GM12878 (cell line): Measurements from ENCODE around the gene KHDRBS1. TPM values are rescaled to one million over a fixed set of nuclear protein-coding genes. Genes with fewer than 3 reads are reported as not detected.

Source experiments
- ATAC-seq: fragments of 200-7000 bp; cut with Tn5 transposase; 3 replicates; pipeline ENCODE4 v1.9.1; 2020; ENCODE audit warnings: mild to moderate bottlenecking, moderate library complexity
- BruUV-seq: library from RNA; stranded (reverse); fragments of 400-500 nt; replicated peaks from 2 replicates; lab custom pipeline; 2021; lab: Mats Ljungman, UMichigan
- CTCF ChIA-PET: fragments of 300-600 bp; sonication (Branson Sonifier 250); formaldehyde crosslinking; extraction: SDS; loops from one replicate; lab custom pipeline; 2021; ENCODE audit warnings: inconsistent platforms; lab: Yijun Ruan, JAX
- POLR2A ChIA-PET: fragments of 350-600 bp; formaldehyde crosslinking; extraction: SDS; loops from one replicate; lab custom pipeline; 2021; ENCODE audit warnings: inconsistent platforms; lab: Charles Lee
- RAD21 ChIA-PET: fragments of 300-600 bp; sonication (Branson Sonifier 250); formaldehyde crosslinking; loops from one replicate; lab custom pipeline; 2023; ENCODE audit warnings: antibody characterized with exemption; ENCODE audit not compliant: unreplicated experiment; lab: Charles Lee
- SMC1A ChIA-PET: fragments of 300-600 bp; sonication (Branson Sonifier 250); formaldehyde crosslinking; loops from one replicate; lab custom pipeline; 2023; ENCODE audit not compliant: unreplicated experiment, uncharacterized antibody; lab: Charles Lee
- DNase-seq: peaks from one replicate; pipeline ENCODE4 v3.0.0-alpha.2; 2011; ENCODE audit warnings: low read depth, low spot score
- FAIRE-seq: peaks from 3 replicates; lab custom pipeline; 2011; peaks lifted over from hg19 to GRCh38; lab: Jason Lieb, UNC
- H2AFZ ChIP-seq: 2 replicates; pipeline ENCODE4 v1.6.0; 2011; ENCODE audit warnings: low read depth, low read length, control low read depth; ENCODE audit not compliant: control insufficient read depth
- H3K27ac ChIP-seq: 2 replicates; pipeline ENCODE4 v1.5.1; 2011; ENCODE audit warnings: control low read depth; ENCODE audit not compliant: control insufficient read depth, insufficient read depth
- H3K27me3 ChIP-seq, 2 experiments: replicated peaks in 1 of 2; 2 replicates each; pipeline versions ENCODE4 v1.6.0 to v1.6.1; 2011; ENCODE audit warnings: low read length in 1 of 2; ENCODE audit not compliant: control insufficient read depth in 2 of 2, insufficient read depth in 2 of 2
- H3K36me3 ChIP-seq, 2 experiments: 2 replicates each; pipeline ENCODE4 v1.5.1; 2011; ENCODE audit warnings: low read length in 1 of 2; ENCODE audit not compliant: control insufficient read depth in 2 of 2, insufficient read depth in 2 of 2
- H3K4me1 ChIP-seq: 2 replicates; pipeline ENCODE4 v1.6.1; 2011; ENCODE audit warnings: mild to moderate bottlenecking, low read length, moderate library complexity, mixed read lengths; ENCODE audit not compliant: control insufficient read depth, insufficient read depth
- H3K4me2 ChIP-seq: 2 replicates; pipeline ENCODE4 v1.6.0; 2011; ENCODE audit warnings: control low read depth; ENCODE audit not compliant: control insufficient read depth, insufficient read depth
- H3K4me3 ChIP-seq: fragments of 200-600 bp; sonication (generic); 2 replicates; pipeline ENCODE4 v1.5.1; 2016
- H3K79me2 ChIP-seq: 2 replicates; pipeline ENCODE4 v1.6.0; 2011; ENCODE audit warnings: low read length; ENCODE audit not compliant: control insufficient read depth, insufficient read depth
- H3K9ac ChIP-seq: 2 replicates; pipeline ENCODE4 v1.8.0; 2011; ENCODE audit warnings: low read length, control low read depth, mixed read lengths; ENCODE audit not compliant: control insufficient read depth, insufficient read depth
- H3K9me3 ChIP-seq: replicated peaks from 3 replicates; pipeline ENCODE4 v1.5.1; 2011; ENCODE audit warnings: mild to moderate bottlenecking, low read length; ENCODE audit not compliant: control insufficient read depth, insufficient read depth
- H4K20me1 ChIP-seq: 2 replicates; pipeline ENCODE4 v1.6.0; 2011; ENCODE audit not compliant: control insufficient read depth, insufficient read depth
- ETV6 ChIP-seq, 2 experiments: fragments of 450-650 bp in 1 of 2; IDR thresholded peaks in 1 of 2; conservative IDR thresholded peaks in 1 of 2; 2 replicates each; pipeline ENCODE4 v1.6.1; 2014; ENCODE audit warnings: antibody characterized with exemption in 1 of 2, borderline replicate concordance in 1 of 2, low read depth in 1 of 2, mild to moderate bottlenecking in 1 of 2, moderate library complexity in 1 of 2
- FOXK2 ChIP-seq: fragments of 450-650 bp; IDR thresholded peaks from 2 replicates; pipeline ENCODE4 v1.6.1; 2017; ENCODE audit warnings: mild to moderate bottlenecking, moderate library complexity
- IKZF2 ChIP-seq, 2 experiments: fragments of 450-650 bp; IDR thresholded peaks; 2 replicates each; pipeline ENCODE4 v1.6.1; 2017; ENCODE audit warnings: mild to moderate bottlenecking in 2 of 2, moderate library complexity in 2 of 2
- MXI1 ChIP-seq: fragments of 150-350 bp; IDR thresholded peaks from 2 replicates; pipeline ENCODE4 v1.6.1; 2011; ENCODE audit warnings: low read depth, mild to moderate bottlenecking, inconsistent platforms, low read length, improper control_type of control experiment
- POLR2AphosphoS2 ChIP-seq: IDR thresholded peaks from 2 replicates; pipeline ENCODE4 v1.6.1; 2011; ENCODE audit warnings: low read depth, mild to moderate bottlenecking, low read length, improper control_type of control experiment, moderate library complexity
- RAD21 ChIP-seq: IDR thresholded peaks from 2 replicates; pipeline ENCODE4 v1.6.1; 2011; ENCODE audit warnings: mild to moderate bottlenecking, low read depth, low read length, moderate library complexity; ENCODE audit not compliant: insufficient read depth
- RB1 ChIP-seq: fragments of 450-650 bp; formaldehyde crosslinking; IDR thresholded peaks from 2 replicates; pipeline ENCODE4 v1.6.1; 2017; ENCODE audit warnings: mild to moderate bottlenecking, borderline replicate concordance
- STAT1 ChIP-seq: fragments of 450-650 bp; conservative IDR thresholded peaks from 2 replicates; pipeline ENCODE4 v1.6.1; 2014; ENCODE audit warnings: antibody characterized with exemption, mild to moderate bottlenecking
- WGBS: methylation state at CpG from one replicate; pipeline ENCODE4 v1.1.6; 2016; ENCODE audit warnings: low lambda C conversion rate; ENCODE audit not compliant: insufficient replicate concordance, insufficient coverage; ENCODE audit errors: missing lambda C conversion rate; 5-methylcytosine and 5-hydroxymethylcytosine counted together
- in situ Hi-C: fragments of 300-500 bp; cut with MboI; formaldehyde crosslinking; loops from 9 replicates; pipeline ENCODE4 v1.14.3; 2018; ENCODE audit warnings: mixed read lengths
- intact Hi-C: fragments of 100-400 bp; cut with micrococcal nuclease; formaldehyde crosslinking; loops from one replicate; pipeline ENCODE4 v1.14.2; 2022; ENCODE audit not compliant: unreplicated experiment
- polyA plus RNA-seq, 11 experiments: library from polyadenylated mRNA; depleted of rRNA in 4 of 11; unstranded in 6 of 11; stranded (reverse) in 5 of 11; fragments of >200 nt; fragmentation: Nextera tagmentation in 4 of 11; fragmentation: Illumina TruSeq in 1 of 11; extraction: Ambion mirVana in 4 of 11; extraction: Trizol in 1 of 11; gene quantifications; 1 replicate in 1 of 11; 2 replicates in 10 of 11; pipeline versions ENCODE4 v1.2.1 to v1.2.3, GENCODE V29; 2011 to 2016; ENCODE audit warnings: inconsistent platforms in 2 of 11, missing spikeins in 2 of 11, low read depth in 1 of 11
- total RNA-seq, 4 experiments: library from RNA; depleted of rRNA in 3 of 4; stranded (reverse); fragments of >200 nt in 3 of 4; fragmentation: Illumina TruSeq in 1 of 4; extraction: Trizol in 1 of 4; gene quantifications; 2 replicates each; pipeline versions ENCODE4 v1.2.1 to v1.2.3, GENCODE V29; 2013 to 2021
- TF ChIP-seq, protein P1 (sequence below): IDR thresholded peaks from 2 replicates; pipeline ENCODE4 v1.6.1; 2012; ENCODE audit warnings: low read depth, low read length, improper control_type of control experiment
- TF ChIP-seq, protein P2 (sequence below): IDR thresholded peaks from 2 replicates; pipeline ENCODE4 v1.6.1; 2012; ENCODE audit warnings: low read length, inconsistent platforms
- TF ChIP-seq, protein P3 (sequence below): fragments of 150-350 bp; IDR thresholded peaks from 2 replicates; pipeline ENCODE4 v1.6.1; 2014; ENCODE audit warnings: mild to moderate bottlenecking, low read depth, low read length
- TF ChIP-seq, protein P4 (sequence below): IDR thresholded peaks from 2 replicates; pipeline ENCODE4 v1.6.1; 2011; ENCODE audit warnings: borderline replicate concordance, low read depth, mild to moderate bottlenecking, moderate library complexity, low read length; ENCODE audit not compliant: insufficient read depth, poor library complexity, severe bottlenecking

Gene KHDRBS1
- total and polyA plus RNA-seq, 10 of the 15 experiments (the other 5 are each of a cell fraction or from before 2014, with no cell fraction given): 42.5 to 204 (median 96.0) TPM

DNA sequence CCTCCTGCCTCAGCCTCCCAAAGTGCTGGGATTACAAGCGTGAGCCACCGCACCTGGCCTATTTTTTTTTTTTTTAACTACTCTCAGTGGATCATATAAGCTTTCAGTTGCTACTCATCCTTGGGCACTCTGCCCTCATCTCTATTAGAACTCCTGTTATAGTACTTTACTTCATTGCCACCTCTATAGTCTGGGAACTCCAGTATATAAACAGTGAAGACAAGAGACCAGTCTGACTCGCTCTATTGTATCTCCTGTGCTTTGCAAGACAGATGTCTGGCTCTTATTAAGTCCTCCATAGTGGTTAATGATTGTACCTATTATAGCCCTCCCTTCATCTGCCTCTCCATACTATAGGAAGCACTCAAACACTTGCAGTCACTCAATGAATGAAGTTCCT, 15.1 kb downstream of the KHDRBS1 start (continued):
- TF ChIP-seq, protein P1, sequence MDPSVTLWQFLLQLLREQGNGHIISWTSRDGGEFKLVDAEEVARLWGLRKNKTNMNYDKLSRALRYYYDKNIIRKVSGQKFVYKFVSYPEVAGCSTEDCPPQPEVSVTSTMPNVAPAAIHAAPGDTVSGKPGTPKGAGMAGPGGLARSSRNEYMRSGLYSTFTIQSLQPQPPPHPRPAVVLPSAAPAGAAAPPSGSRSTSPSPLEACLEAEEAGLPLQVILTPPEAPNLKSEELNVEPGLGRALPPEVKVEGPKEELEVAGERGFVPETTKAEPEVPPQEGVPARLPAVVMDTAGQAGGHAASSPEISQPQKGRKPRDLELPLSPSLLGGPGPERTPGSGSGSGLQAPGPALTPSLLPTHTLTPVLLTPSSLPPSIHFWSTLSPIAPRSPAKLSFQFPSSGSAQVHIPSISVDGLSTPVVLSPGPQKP: no peak

DNA sequence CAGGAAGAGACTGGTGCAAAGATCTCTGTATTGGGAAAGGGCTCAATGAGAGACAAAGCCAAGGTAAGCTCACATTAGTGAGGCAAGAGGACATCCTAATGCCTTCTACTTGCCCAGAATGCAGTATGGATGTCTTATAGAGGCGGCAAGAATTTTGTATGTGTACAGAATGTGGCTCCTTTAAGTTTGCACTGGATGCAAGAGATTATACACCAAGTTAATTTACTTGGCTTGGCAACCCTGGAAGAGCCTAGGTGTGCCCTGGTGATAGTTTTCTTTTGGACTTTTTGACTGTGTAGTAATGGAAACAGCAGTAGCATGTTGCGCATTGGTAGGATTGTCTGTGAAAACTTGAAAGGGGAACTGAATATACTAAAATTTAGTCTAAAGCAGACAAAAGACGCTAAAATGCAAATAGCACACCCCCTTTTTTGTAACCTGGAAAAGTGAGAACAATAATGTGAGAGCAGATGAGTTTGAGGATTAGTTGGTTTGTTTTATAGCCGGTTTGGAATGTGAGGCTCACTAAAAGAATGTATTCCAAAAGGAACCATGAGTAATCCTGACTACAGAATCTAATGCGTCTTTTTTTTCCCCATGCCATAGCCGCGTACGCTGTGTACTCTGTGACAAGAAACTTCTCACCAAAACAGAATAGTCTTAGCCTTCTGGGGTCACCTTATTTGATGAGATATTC, 18.1 kb downstream of the KHDRBS1 start:
- peaks cover 6% of the 10 kb centered on the region for H3K4me1 ChIP-seq
- no peak overlapping the region for H3K4me3 ChIP-seq
- no peaks in the 10 kb centered on the region for H3K27me3 ChIP-seq
- no peak overlapping the region for H3K4me2 ChIP-seq
- ChIA-PET SMC1A (interaction anchor here (0.6 to 1.5 kb wide), 2 partner anchors 9 to 10 kb away, joined by 3 to 5 read pairs; no protein-coding TSS in a partner anchor), POLR2A (interaction anchor here (2.2 kb wide), 1 partner anchor 15 kb away, joined by 5 read pairs; no protein-coding TSS in a partner anchor), RAD21 (no interaction called here), CTCF (interaction anchor here (0.7 to 2.1 kb wide), 3 partner anchors 9 to 54 kb away, joined by 3 to 5 read pairs (median 3); no protein-coding TSS in a partner anchor)
- peaks cover 5% of the 10 kb centered on the region; the same call in 1 of the 2 replicates for H4K20me1 ChIP-seq
- DNase-seq: no peak
- intact Hi-C loops (no loop called here), in situ Hi-C loops (no loop called here)
- H3K9ac ChIP-seq: no peak overlapping the region
- no peak overlapping the region for H3K27ac ChIP-seq
- no peak for ATAC-seq
- peaks cover 12 to 43% of the 10 kb centered on the region in 2 experiments for H3K36me3 ChIP-seq
- H3K9me3 ChIP-seq: no peaks in the 10 kb centered on the region
- H3K79me2 ChIP-seq: peaks cover 69% of the 10 kb centered on the region
- 94% methylated on average over 8 of the region's 8 CpGs for WGBS
- no peak for TF ChIP-seq MXI1
- TF ChIP-seq, protein P2, sequence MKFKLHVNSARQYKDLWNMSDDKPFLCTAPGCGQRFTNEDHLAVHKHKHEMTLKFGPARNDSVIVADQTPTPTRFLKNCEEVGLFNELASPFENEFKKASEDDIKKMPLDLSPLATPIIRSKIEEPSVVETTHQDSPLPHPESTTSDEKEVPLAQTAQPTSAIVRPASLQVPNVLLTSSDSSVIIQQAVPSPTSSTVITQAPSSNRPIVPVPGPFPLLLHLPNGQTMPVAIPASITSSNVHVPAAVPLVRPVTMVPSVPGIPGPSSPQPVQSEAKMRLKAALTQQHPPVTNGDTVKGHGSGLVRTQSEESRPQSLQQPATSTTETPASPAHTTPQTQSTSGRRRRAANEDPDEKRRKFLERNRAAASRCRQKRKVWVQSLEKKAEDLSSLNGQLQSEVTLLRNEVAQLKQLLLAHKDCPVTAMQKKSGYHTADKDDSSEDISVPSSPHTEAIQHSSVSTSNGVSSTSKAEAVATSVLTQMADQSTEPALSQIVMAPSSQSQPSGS: no peak
- TF ChIP-seq FOXK2: no peak
- no peak for TF ChIP-seq RB1
- TF ChIP-seq ETV6 (conservative IDR thresholded peaks at IDR 0.05 in 1 of 2, IDR thresholded peaks at IDR 0.05 in 1 of 2; ENCODE audit: borderline replicate concordance in 1 of 2, low read depth in 1 of 2): no peak
- TF ChIP-seq STAT1: no peak
- TF ChIP-seq, protein P3, sequence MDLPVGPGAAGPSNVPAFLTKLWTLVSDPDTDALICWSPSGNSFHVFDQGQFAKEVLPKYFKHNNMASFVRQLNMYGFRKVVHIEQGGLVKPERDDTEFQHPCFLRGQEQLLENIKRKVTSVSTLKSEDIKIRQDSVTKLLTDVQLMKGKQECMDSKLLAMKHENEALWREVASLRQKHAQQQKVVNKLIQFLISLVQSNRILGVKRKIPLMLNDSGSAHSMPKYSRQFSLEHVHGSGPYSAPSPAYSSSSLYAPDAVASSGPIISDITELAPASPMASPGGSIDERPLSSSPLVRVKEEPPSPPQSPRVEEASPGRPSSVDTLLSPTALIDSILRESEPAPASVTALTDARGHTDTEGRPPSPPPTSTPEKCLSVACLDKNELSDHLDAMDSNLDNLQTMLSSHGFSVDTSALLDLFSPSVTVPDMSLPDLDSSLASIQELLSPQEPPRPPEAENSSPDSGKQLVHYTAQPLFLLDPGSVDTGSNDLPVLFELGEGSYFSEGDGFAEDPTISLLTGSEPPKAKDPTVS: no peak
- TF ChIP-seq POLR2AphosphoS2: no peak
- TF ChIP-seq, protein P4, sequence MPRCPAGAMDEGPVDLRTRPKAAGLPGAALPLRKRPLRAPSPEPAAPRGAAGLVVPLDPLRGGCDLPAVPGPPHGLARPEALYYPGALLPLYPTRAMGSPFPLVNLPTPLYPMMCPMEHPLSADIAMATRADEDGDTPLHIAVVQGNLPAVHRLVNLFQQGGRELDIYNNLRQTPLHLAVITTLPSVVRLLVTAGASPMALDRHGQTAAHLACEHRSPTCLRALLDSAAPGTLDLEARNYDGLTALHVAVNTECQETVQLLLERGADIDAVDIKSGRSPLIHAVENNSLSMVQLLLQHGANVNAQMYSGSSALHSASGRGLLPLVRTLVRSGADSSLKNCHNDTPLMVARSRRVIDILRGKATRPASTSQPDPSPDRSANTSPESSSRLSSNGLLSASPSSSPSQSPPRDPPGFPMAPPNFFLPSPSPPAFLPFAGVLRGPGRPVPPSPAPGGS: no peak
- no peak for TF ChIP-seq IKZF2 (IDR thresholded peaks at IDR 0.05)
- TF ChIP-seq RAD21: no peak
- no peak overlapping the region for H2AFZ ChIP-seq
- FAIRE-seq: no peak
- no TSS peak for BruUV-seq
